ENCODE measurements around the gene ALPK1.

DNA sequence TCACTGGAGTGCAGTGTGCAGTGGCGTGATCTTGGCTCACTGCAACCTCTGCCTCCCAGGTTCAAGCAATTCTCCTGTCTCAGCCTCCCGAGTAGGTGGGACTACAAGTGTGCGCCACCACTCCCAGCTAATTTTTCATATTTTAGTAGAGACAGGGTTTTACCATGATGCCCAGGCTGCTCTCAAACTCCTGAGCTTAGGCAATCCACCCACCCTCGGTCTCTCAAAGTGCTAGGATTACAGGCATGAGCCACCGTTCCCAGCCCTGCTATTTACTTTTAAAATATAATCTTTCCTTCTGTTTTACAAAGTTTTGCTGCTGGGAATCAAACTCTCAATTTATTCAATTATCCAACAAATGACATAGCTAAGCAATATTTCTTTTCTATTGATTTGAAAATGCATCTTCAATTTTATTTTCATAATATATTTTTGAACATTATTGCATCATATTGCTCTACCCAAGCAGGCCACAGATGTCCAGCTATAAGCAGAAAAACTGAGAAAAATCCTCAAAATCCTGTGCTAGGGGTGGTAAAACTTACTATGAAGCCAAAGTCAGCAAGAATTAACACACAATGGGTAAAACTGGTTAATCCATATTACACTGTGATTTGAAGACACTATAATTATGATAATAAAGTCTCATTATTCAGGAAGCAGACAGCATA, 16.6 kb upstream of the ALPK1 start:
- TF ChIP-seq POLR2AphosphoS5 (IDR thresholded peaks at IDR 0.05), result no peak
- TF ChIP-seq, protein P1, sequence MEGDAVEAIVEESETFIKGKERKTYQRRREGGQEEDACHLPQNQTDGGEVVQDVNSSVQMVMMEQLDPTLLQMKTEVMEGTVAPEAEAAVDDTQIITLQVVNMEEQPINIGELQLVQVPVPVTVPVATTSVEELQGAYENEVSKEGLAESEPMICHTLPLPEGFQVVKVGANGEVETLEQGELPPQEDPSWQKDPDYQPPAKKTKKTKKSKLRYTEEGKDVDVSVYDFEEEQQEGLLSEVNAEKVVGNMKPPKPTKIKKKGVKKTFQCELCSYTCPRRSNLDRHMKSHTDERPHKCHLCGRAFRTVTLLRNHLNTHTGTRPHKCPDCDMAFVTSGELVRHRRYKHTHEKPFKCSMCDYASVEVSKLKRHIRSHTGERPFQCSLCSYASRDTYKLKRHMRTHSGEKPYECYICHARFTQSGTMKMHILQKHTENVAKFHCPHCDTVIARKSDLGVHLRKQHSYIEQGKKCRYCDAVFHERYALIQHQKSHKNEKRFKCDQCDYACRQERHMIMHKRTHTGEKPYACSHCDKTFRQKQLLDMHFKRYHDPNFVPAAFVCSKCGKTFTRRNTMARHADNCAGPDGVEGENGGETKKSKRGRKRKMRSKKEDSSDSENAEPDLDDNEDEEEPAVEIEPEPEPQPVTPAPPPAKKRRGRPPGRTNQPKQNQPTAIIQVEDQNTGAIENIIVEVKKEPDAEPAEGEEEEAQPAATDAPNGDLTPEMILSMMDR (IDR thresholded peaks at IDR 0.05 in 8 of 11, conservative IDR thresholded peaks at IDR 0.05 in 3 of 11), result no peak

Measured in spleen (tissue), 7 donors.